H1 (cell line): ENCODE results near the gene NFASC. TPM values are rescaled to one million over a fixed set of nuclear protein-coding genes. Genes with fewer than 3 reads are reported as not detected.

Experiments used
- ATF3 ChIP-seq: IDR thresholded peaks from 2 replicates; pipeline ENCODE4 v1.6.1; 2011; ENCODE audit warnings: low read depth, mild to moderate bottlenecking, low read length; ENCODE audit not compliant: insufficient read depth
- CREB1 ChIP-seq: IDR thresholded peaks from 2 replicates; pipeline ENCODE4 v1.6.1; 2012; ENCODE audit warnings: inconsistent platforms
- CTCF ChIP-seq, 3 experiments: IDR thresholded peaks; 1 replicate in 2 of 3; 2 replicates in 1 of 3; pipeline versions ENCODE4 v1.5.1 to v1.6.1; 2011; ENCODE audit warnings: low read length in 3 of 3, mild to moderate bottlenecking in 3 of 3, inconsistent platforms in 2 of 3, low read depth in 1 of 3, moderate library complexity in 1 of 3; ENCODE audit not compliant: insufficient read depth in 1 of 3; ENCODE audit errors: control extremely low read depth in 1 of 3
- NRF1 ChIP-seq: IDR thresholded peaks from 2 replicates; pipeline ENCODE4 v1.6.1; 2011; ENCODE audit warnings: mild to moderate bottlenecking, low read depth, low read length, improper control_type of control experiment
- SAP30 ChIP-seq: fragments of 300-600 bp; sonication (generic); IDR thresholded peaks from 2 replicates; pipeline ENCODE4 v1.7.1; 2012; ENCODE audit warnings: low read length, moderate library complexity, mild to moderate bottlenecking, inconsistent platforms; ENCODE audit not compliant: insufficient read depth, insufficient replicate concordance
- SIX5 ChIP-seq: IDR thresholded peaks from 2 replicates; pipeline ENCODE4 v1.6.1; 2011; ENCODE audit warnings: mild to moderate bottlenecking, low read depth, low read length
- polyA plus RNA-seq, 7 experiments: library from polyadenylated mRNA; depleted of rRNA in 3 of 7; stranded (reverse) in 5 of 7; unstranded in 2 of 7; fragments of >200 nt in 5 of 7; fragments of 200-250 nt in 2 of 7; gene quantifications; 1 replicate in 5 of 7; 2 replicates in 1 of 7; 4 replicates in 1 of 7; pipeline versions ENCODE4 v1.2.1 to v1.2.3, GENCODE V29; 2011 to 2013; ENCODE audit warnings: missing spikeins in 2 of 7, mixed read lengths in 2 of 7
- total RNA-seq: library from RNA; stranded (reverse); fragmentation: NEBNext Ultra II Directional; extraction: Animal tissue kit (Norgen Biotek cat#: 25700); gene quantifications from 2 replicates; pipeline ENCODE4 v1.2.1, GENCODE V29; 2021

NFASC gene
- total and polyA plus RNA-seq, 2 of the 8 experiments (the other 6 are each of a cell fraction or from before 2014, with no cell fraction given): 5.0 to 15.2 TPM

- TF ChIP-seq CTCF (IDR thresholded peaks at IDR 0.05; ENCODE audit: control extremely low read depth in 1 of 3, insufficient read depth in 1 of 3, low read depth in 1 of 3, low read length in 3 of 3): peak in 2 of 3 experiments; percentile 21 to 25; a peak in 2 of 4 replicates
- no peak for TF ChIP-seq SIX5
- TF ChIP-seq ATF3: no peak
- no peak for TF ChIP-seq CREB1
- TF ChIP-seq SAP30: no peak
- TF ChIP-seq NRF1: no peak
These were observed 103.7 kb downstream of the NFASC start (continued) for GRCh38 chr1:204974327-204974726.
